T-cell (primary cell): Measurements from ENCODE around the gene PSMA4. TPM values are rescaled to one million over a fixed set of nuclear protein-coding genes. Genes with fewer than 3 reads are reported as not detected.

Experiments used
- ATAC-seq, 4 experiments: fragments of 200-7000 bp in 3 of 4; fragments of 150-1000 bp in 1 of 4; cut with Tn5 transposase; replicated peaks in 1 of 4; 1 replicate in 3 of 4; 2 replicates in 1 of 4; pipeline ENCODE4 v1.10.0; 2021; ENCODE audit warnings: moderate library complexity in 3 of 4, mild to moderate bottlenecking in 2 of 4, moderate number of reproducible peaks in 1 of 4
- CTCF ChIA-PET, 2 donors: fragments of 300-600 bp; sonication (Branson Sonifier 250); formaldehyde crosslinking; loops; one replicate each; lab custom pipeline; 2022; ENCODE audit warnings: antibody characterized with exemption in 2 of 2; lab: Charles Lee
- POLR2A ChIA-PET, 2 donors: fragments of 300-600 bp; sonication (Branson Sonifier 250); formaldehyde crosslinking; loops; one replicate each; lab custom pipeline; 2022; ENCODE audit warnings: antibody characterized with exemption in 2 of 2; lab: Charles Lee
- DNase-seq, 35 experiments: peaks; one replicate each; pipeline versions ENCODE4 v3.0.0 to v3.0.0-alpha.2; 2013 to 2023
- H3K27ac ChIP-seq: one replicate; pipeline ENCODE4 v1.5.1; 2013; ENCODE audit warnings: low read length
- H3K27me3 ChIP-seq, 2 experiments: replicated peaks in 1 of 2; 1 replicate in 1 of 2; 2 replicates in 1 of 2; pipeline versions ENCODE4 v1.6.1 to v1.7.0; 2013; ENCODE audit warnings: low read length in 1 of 2, mixed read lengths in 1 of 2; ENCODE audit not compliant: control insufficient read depth in 2 of 2, insufficient read depth in 2 of 2; ENCODE audit errors: extremely low read depth in 1 of 2
- H3K36me3 ChIP-seq, 2 donors: 1 replicate in 1 of 2; 2 replicates in 1 of 2; pipeline versions ENCODE4 v1.6.1 to v1.7.0; 2013; ENCODE audit warnings: low read length in 1 of 2; ENCODE audit not compliant: control insufficient read depth in 2 of 2, insufficient read depth in 1 of 2; ENCODE audit errors: extremely low read depth in 1 of 2
- H3K4me1 ChIP-seq, 2 experiments: 1 replicate in 1 of 2; 2 replicates in 1 of 2; pipeline versions ENCODE4 v1.6.1 to v1.7.0; 2013; ENCODE audit warnings: low read length in 2 of 2, mixed read lengths in 1 of 2; ENCODE audit not compliant: insufficient read depth in 2 of 2, control insufficient read depth in 1 of 2; ENCODE audit errors: extremely low read depth in 1 of 2
- H3K4me3 ChIP-seq, 2 donors: 1 replicate in 1 of 2; 2 replicates in 1 of 2; pipeline versions ENCODE4 v1.5.1 to v1.7.0; 2013; ENCODE audit warnings: mild to moderate bottlenecking in 2 of 2, low read length in 1 of 2, moderate library complexity in 1 of 2; ENCODE audit not compliant: control insufficient read depth in 1 of 2; ENCODE audit errors: extremely low read depth in 1 of 2
- H3K9me3 ChIP-seq: 2 replicates; pipeline ENCODE4 v1.7.0; 2013
- H3K27ac Mint-ChIP-seq, 2 donors: one replicate each; pipeline ENCODE4 v1.8.0; 2020 to 2021; ENCODE audit warnings: mild to moderate bottlenecking in 2 of 2, mixed read lengths in 2 of 2
- H3K27me3 Mint-ChIP-seq, 2 donors: one replicate each; pipeline ENCODE4 v1.8.0; 2021 to 2022; ENCODE audit warnings: mixed read lengths in 2 of 2
- H3K36me3 Mint-ChIP-seq: one replicate; pipeline ENCODE4 v1.8.0; 2021; ENCODE audit warnings: mixed read lengths
- H3K4me1 Mint-ChIP-seq, 3 donors: one replicate each; pipeline ENCODE4 v1.8.0; 2020 to 2022; ENCODE audit warnings: mixed read lengths in 3 of 3, mild to moderate bottlenecking in 1 of 3
- H3K4me3 Mint-ChIP-seq, 3 donors: one replicate each; pipeline ENCODE4 v1.8.0; 2020 to 2022; ENCODE audit warnings: mild to moderate bottlenecking in 3 of 3, mixed read lengths in 3 of 3, moderate library complexity in 3 of 3
- H3K9me3 Mint-ChIP-seq, 3 donors: one replicate each; pipeline ENCODE4 v1.8.0; 2020 to 2022; ENCODE audit warnings: mixed read lengths in 3 of 3
- WGBS: methylation state at CpG from one replicate; pipeline ENCODE4 v1.1.5; 2013; ENCODE audit warnings: missing lambda C conversion rate; ENCODE audit not compliant: insufficient coverage; 5-methylcytosine and 5-hydroxymethylcytosine counted together
- total RNA-seq, 35 experiments: library from RNA in 6 of 35; stranded (reverse) in 6 of 35; fragments of 120-200 nt in 1 of 35; gene quantifications; one replicate each; pipeline versions ENCODE4 v1.2.1 to v1.2.4 and lab custom pipeline; 2013 to 2026

PSMA4 gene
- total RNA-seq, 5 donors from 2014 or later (not counting 1 experiment from before 2014, with no cell fraction given), result 54.5 to 87.0 (median 80.7) TPM

DNA sequence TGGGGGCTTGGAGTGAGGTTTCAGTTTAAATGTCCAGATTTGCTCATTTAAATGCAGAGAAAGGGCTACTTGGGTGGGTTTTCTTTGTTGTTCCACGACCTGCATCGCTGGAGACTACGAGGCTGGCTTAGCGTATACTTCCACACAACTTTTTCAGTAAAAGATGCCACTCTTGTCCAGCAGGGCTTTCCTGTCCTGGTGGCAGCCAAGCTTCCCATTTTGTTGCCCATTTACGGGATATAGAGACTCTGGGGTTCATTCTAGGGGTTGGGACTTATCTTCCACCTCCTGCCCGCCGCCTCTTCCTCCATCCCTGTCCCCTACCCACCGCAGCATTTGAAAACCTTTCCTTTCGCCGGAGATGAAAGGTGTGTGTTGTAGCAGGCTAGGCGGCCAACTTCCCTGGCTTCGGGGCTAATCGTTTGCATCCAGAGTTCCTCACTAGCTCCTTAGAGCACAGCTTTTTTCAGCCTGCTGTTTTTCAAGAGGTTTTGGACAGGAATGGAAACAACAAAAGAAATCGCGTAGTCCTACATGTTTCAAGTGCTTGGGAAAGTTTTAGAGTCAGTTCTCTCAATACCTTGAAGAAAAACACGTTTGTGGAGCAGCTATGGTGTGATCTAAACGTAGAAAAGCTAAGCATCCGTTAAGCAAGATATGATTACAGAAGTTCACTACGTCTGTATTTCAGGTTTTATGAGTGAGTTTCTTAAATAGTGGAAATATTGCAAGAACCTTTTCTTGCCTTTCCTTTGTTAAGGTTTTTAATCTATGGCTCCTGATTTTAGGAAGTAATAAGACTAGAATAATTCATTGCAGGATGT lies 25.9 kb downstream of the PSMA4 start:
- WGBS, result 28% methylated on average over 5 of the region's 19 CpGs
- Histone ChIP-seq H3K4me1 (peaks cover 6 to 17% of the 10 kb centered on the region in 2 experiments), H3K27me3 (peaks cover 0 to 15% of the 10 kb centered on the region in 2 experiments), H3K4me3 (peak overlapping the region; percentile 63 to 67), H3K9me3 (no peaks in the 10 kb centered on the region), H3K27ac (no peak overlapping the region), H3K36me3 (no peaks in the 10 kb centered on the region)
- peak overlapping the region; percentile 81 to 91 (median 81) for H3K4me3 Mint-ChIP-seq
- peaks cover 19 to 25% of the 10 kb centered on the region in 2 donors for H3K27me3 Mint-ChIP-seq
- peak; percentile 24 to 43 (median 31) for ATAC-seq
- DNase-seq, result peak in 2 of 35 experiments; percentile 3 to 17
- CTCF ChIA-PET, result interaction anchor here in 1 of 2 donors (1.7 kb wide), 1 partner anchor 25 kb away, joined by 11 read pairs; the partner anchor contains the start of gene PSMA4
- POLR2A ChIA-PET, result interaction anchor here in 1 of 2 donors (0.5 kb wide), 1 partner anchor 132 kb away, joined by 5 read pairs; no protein-coding TSS in a partner anchor
- no peak overlapping the region for H3K27ac Mint-ChIP-seq
- peaks cover 19 to 20% (median 20%) of the 10 kb centered on the region in 3 donors for H3K4me1 Mint-ChIP-seq
- no peaks in the 10 kb centered on the region for H3K36me3 Mint-ChIP-seq
- H3K9me3 Mint-ChIP-seq, result no peaks in the 10 kb centered on the region

DNA sequence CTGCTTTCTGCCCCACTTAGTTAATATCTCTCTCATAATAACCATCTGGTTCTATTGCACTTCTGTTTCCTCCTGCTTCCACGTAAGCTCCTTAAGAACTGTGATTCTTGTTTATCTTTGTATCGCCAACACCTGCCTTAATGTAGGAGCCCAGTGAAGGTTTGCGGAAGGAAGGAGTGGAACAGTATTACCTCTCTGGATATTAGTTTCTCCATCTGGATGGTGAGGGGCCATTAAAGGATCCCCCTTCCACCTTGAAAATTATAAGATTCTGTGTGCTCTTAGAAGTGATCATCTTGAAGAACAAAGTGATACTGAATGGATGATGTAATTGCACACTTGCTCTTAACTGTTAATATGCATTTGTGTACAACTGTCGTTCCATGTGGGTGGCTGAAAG lies 27.3 kb downstream of the PSMA4 start:
- Mint-ChIP-seq H3K36me3 (no peaks in the 10 kb centered on the region), H3K4me3 (peak overlapping the region in 2 of 3 donors; percentile 1 to 2), H3K27me3 (peaks cover 14 to 21% of the 10 kb centered on the region in 2 donors), H3K27ac (no peak overlapping the region), H3K4me1 (peaks cover 19 to 20% (median 20%) of the 10 kb centered on the region in 3 donors), H3K9me3 (no peaks in the 10 kb centered on the region)
- no peak overlapping the region for H3K27ac ChIP-seq
- no peak overlapping the region for H3K4me3 ChIP-seq
- H3K9me3 ChIP-seq, result no peaks in the 10 kb centered on the region
- CTCF ChIA-PET, result no interaction called here
- H3K36me3 ChIP-seq, result no peaks in the 10 kb centered on the region
- H3K27me3 ChIP-seq, result peaks cover 0 to 15% of the 10 kb centered on the region in 2 experiments
- H3K4me1 ChIP-seq, result peaks cover 6 to 17% of the 10 kb centered on the region in 2 experiments
- POLR2A ChIA-PET, result no interaction called here
- 40% methylated on average over 1 of the region's 4 CpGs for WGBS
- DNase-seq (no peak), ATAC-seq (no peak)

DNA sequence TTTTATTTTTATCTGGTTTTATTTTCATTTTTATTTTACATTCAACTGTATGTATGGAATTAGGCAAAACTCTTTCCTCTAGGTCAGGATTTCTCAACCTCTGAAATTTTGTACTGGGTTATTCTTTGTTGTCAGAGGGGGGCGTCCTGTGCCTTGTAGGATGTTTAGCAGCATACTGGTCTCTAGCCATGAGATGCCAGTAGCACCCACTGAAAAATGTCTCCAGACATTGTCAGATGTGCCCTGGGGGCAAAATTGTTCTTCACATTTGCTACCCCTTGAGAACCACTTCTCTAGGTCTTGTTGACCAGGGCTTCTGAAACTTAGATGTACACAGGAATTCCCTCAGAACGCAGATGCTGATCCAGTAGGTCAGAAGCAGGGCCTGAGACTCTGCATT lies 30.5 kb downstream of the PSMA4 start:
- Histone ChIP-seq H3K27me3 (peaks cover 0 to 11% of the 10 kb centered on the region in 2 experiments), H3K4me3 (no peak overlapping the region), H3K9me3 (no peaks in the 10 kb centered on the region), H3K36me3 (no peaks in the 10 kb centered on the region), H3K4me1 (peaks cover 6% of the 10 kb centered on the region in 2 experiments), H3K27ac (no peak overlapping the region)
- Mint-ChIP-seq H3K9me3 (no peaks in the 10 kb centered on the region), H3K27me3 (peaks cover 13 to 14% of the 10 kb centered on the region in 2 donors), H3K4me1 (peaks cover 7 to 10% (median 8%) of the 10 kb centered on the region in 3 donors), H3K36me3 (no peaks in the 10 kb centered on the region), H3K4me3 (no peak overlapping the region), H3K27ac (no peak overlapping the region)
- ATAC-seq, result no peak
- WGBS, result no CpG with 5 or more reads among the region's 2 CpGs
- ChIA-PET CTCF (interaction anchor here in 1 of 2 donors (0.7 kb wide), 1 partner anchor 1282 kb away, joined by 8 read pairs; no protein-coding TSS in a partner anchor), POLR2A (no interaction called here)
- DNase-seq, result no peak

DNA sequence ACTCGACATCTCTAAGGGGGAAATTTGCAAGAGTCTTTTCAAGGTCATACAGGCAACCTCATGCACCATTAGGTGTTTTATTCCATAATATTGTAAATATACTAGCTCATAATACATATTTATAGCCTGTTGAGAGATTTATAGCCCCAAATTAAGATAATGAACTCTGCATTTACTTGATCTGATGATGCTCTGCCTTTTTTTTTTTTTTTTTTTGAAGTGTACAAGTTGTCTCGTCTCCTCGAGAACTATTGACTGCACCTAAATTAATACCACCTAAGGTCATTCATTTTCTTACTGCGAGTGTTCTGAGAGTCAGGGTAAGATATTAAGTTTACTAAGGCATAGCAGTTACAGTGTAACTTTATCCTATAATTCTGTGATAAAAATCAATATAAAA lies 31.1 kb downstream of the PSMA4 start:
- Histone ChIP-seq H3K9me3 (no peaks in the 10 kb centered on the region), H3K4me3 (no peak overlapping the region), H3K27me3 (peaks cover 0 to 9% of the 10 kb centered on the region in 2 experiments), H3K36me3 (no peaks in the 10 kb centered on the region), H3K4me1 (peaks cover 0 to under 1% of the 10 kb centered on the region in 2 experiments), H3K27ac (no peak overlapping the region)
- DNase-seq (no peak), ATAC-seq (no peak)
- POLR2A ChIA-PET, result no interaction called here
- Mint-ChIP-seq H3K27me3 (peaks cover 10 to 14% of the 10 kb centered on the region in 2 donors), H3K36me3 (no peaks in the 10 kb centered on the region), H3K27ac (no peak overlapping the region), H3K4me1 (peaks cover 2 to 4% (median 4%) of the 10 kb centered on the region in 3 donors), H3K9me3 (no peaks in the 10 kb centered on the region), H3K4me3 (no peak overlapping the region)
- no CpG with 5 or more reads among the region's 4 CpGs for WGBS
- CTCF ChIA-PET, result interaction anchor here in 1 of 2 donors (0.7 kb wide), 1 partner anchor 1282 kb away, joined by 8 read pairs; no protein-coding TSS in a partner anchor

- Histone ChIP-seq H3K4me3 (no peak overlapping the region), H3K27me3 (peaks cover 0 to 9% of the 10 kb centered on the region in 2 experiments), H3K36me3 (no peaks in the 10 kb centered on the region), H3K9me3 (no peaks in the 10 kb centered on the region), H3K27ac (no peak overlapping the region), H3K4me1 (no peaks in the 10 kb centered on the region)
- ChIA-PET CTCF (no interaction called here), POLR2A (interaction anchor here in 1 of 2 donors (0.7 kb wide), 1 partner anchor 290 kb away, joined by 8 read pairs; no protein-coding TSS in a partner anchor)
- Mint-ChIP-seq H3K4me3 (no peak overlapping the region), H3K27ac (no peak overlapping the region), H3K9me3 (no peaks in the 10 kb centered on the region), H3K27me3 (peaks cover 0 to 3% of the 10 kb centered on the region in 2 donors), H3K4me1 (no peaks in the 10 kb centered on the region), H3K36me3 (no peaks in the 10 kb centered on the region)
- ATAC-seq, result no peak
- 73% methylated on average over 4 of the region's 4 CpGs for WGBS
- no peak for DNase-seq
These were observed 33.2 kb downstream of the PSMA4 start for GRCh38 chr15:78573416-78573815.

DNA sequence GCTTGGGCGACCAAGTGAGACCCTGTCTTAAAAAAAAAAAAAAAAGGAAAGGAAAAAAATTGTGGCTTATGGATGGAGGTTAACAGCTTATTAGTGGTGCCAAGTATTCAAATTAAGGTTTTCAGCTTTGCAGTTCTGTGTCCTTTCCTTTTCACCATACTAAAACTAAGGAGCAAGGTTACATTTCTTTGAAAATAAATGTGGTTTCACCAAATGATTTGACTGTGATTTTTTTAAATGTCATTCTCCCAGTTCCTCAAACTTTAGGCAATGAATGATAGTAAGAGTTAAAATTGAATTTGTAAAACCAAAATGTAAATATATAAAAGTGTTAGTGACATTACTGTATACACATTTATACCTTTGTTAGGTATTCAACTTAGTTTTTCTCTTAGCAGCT lies 34.7 kb downstream of the PSMA4 start:
- Mint-ChIP-seq H3K4me1 (no peaks in the 10 kb centered on the region), H3K9me3 (no peaks in the 10 kb centered on the region), H3K36me3 (no peaks in the 10 kb centered on the region), H3K27me3 (peaks cover 0 to 3% of the 10 kb centered on the region in 2 donors), H3K4me3 (no peak overlapping the region), H3K27ac (no peak overlapping the region)
- Histone ChIP-seq H3K4me1 (no peaks in the 10 kb centered on the region), H3K9me3 (no peaks in the 10 kb centered on the region), H3K36me3 (no peaks in the 10 kb centered on the region), H3K27ac (no peak overlapping the region), H3K27me3 (peaks cover 0 to 9% of the 10 kb centered on the region in 2 experiments), H3K4me3 (no peak overlapping the region)
- POLR2A ChIA-PET, result interaction anchor here in 1 of 2 donors (0.6 kb wide), 1 partner anchor 44 kb away, joined by 3 read pairs; no protein-coding TSS in a partner anchor
- 83% methylated on average over 1 of the region's 1 CpG for WGBS
- ATAC-seq (no peak), DNase-seq (no peak)
- CTCF ChIA-PET, result no interaction called here
